VCaP (cell line): ENCODE results near the gene S1PR3.

Source experiments
- H3K27ac ChIP-seq: fragments of 450-650 bp; 2 replicates; pipeline ENCODE4 v1.5.1; 2017
- TF ChIP-seq, protein P1 (sequence below): fragments of 450-650 bp; conservative IDR thresholded peaks from 2 replicates; pipeline ENCODE4 v1.5.1; 2017; ENCODE audit warnings: mild to moderate bottlenecking, moderate library complexity

Gene S1PR3

DNA sequence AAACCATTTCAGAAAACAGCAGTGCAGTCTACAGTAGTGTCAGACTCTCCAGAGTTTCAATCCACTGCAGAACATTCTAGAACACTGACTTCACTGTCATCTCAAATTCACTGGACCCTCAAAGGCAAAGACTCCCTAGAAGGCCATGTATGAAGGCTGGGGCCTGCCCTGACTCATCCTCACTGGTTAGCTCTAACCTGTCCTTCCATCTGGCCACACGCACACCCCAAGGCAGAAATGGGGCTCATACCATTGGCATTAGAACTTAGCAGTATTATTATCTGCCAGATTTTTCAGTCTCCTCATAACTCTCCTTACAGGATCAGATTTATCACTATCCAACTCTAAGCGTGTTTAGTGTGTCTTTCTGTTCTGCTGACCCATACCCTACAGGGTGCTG is 20.4 kb downstream of the S1PR3 start:
- TF ChIP-seq, protein P1, sequence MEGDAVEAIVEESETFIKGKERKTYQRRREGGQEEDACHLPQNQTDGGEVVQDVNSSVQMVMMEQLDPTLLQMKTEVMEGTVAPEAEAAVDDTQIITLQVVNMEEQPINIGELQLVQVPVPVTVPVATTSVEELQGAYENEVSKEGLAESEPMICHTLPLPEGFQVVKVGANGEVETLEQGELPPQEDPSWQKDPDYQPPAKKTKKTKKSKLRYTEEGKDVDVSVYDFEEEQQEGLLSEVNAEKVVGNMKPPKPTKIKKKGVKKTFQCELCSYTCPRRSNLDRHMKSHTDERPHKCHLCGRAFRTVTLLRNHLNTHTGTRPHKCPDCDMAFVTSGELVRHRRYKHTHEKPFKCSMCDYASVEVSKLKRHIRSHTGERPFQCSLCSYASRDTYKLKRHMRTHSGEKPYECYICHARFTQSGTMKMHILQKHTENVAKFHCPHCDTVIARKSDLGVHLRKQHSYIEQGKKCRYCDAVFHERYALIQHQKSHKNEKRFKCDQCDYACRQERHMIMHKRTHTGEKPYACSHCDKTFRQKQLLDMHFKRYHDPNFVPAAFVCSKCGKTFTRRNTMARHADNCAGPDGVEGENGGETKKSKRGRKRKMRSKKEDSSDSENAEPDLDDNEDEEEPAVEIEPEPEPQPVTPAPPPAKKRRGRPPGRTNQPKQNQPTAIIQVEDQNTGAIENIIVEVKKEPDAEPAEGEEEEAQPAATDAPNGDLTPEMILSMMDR, result no peak
- H3K27ac ChIP-seq, result no peak overlapping the region

DNA sequence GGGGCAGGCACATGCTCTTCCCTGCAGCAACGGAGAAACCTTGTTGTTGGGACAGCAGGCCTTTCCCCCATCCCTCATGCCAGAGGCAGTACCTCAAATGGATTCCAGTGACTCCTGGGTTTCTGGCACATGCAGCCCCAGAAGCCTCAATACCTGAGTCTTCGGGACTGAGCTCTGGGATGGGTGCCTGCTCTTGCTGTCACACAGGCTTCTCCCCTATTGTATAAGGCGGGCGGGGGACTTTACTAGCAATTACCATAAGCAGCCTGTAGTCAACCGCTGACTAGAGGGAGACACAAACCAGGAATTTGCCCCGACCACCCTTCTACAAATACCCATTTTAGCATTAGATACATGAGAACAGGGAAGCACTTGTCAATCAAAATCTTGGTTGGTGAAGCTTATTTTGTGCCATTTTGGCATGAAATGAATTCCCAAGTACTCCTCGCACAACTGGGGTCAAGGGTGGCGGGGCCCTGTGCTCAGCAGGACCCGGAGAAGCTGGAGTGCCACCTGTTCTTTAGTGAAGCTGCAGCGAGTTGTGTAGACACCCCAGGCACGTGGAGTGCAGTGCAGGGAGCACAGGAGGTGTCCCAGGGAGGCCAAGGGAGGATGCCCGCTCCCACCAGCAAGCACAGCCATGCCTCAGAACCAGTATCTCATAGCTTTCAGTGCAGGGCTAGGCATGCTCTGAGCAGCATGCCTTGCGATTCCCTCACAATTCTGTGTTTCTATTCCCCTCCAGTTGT is 21.2 kb downstream of the S1PR3 start:
- no peak overlapping the region for H3K27ac ChIP-seq
- TF ChIP-seq, protein P1, result no peak

DNA sequence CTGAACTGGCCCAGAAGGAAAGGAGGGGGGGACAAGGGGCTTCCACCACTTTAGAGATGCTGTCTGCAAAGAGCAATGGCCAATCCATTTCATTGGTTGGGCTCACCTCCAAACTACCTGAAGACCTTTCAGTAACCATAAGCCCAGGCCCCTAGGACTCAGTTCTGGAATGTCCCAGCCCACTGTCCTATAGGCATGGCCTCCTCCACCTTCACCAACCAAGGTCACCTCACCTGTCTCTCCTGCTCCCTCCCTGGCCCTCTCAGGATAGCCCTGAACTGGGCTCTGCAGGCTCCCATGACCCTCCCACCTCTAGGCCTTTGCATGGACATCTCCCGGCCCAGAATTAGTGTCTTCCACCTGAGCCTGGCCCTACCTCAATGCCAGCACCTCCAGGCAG is 22.4 kb downstream of the S1PR3 start:
- no peak overlapping the region for H3K27ac ChIP-seq
- TF ChIP-seq, protein P1, result no peak

DNA sequence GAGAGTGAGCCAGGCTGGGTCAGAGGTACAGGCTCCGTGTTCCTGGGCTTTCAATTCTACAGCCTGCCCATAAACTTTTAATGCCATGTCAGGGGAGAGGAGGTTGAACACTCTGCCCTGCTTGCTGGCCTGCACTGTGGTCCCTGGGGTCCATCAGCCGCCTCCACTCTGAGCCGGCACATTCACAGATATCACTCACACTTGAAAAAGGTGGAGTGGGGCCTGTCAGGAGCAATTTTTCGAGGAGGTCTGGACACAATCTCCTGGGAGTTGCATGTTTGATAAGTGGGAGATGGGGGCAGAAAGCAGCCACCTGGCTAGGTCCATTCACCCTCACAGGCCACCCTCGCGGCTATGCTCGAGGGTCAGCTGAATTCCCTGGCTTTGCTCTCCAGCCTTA is 22.9 kb downstream of the S1PR3 start:
- TF ChIP-seq, protein P1, result no peak
- H3K27ac ChIP-seq, result no peak overlapping the region

DNA sequence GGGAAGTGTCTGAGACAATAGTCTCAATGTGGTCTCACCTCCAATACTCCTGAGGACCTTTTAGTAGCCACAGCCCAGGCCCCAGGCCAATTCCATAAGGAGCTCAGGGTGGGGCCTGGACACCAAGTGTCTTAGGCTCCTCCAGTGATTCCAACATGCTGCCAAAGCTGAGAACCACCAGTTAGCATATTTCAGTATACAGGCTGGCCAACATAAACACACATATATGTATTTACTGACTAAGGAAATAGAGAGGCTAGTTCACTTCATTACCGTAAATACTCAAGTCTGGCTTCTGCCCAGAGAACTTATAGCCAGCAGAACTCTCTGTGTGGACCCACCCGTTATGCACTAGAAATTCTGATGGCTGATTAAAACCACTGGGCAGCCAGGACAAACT is 24.1 kb downstream of the S1PR3 start:
- H3K27ac ChIP-seq, result no peak overlapping the region
- TF ChIP-seq, protein P1, result no peak

DNA sequence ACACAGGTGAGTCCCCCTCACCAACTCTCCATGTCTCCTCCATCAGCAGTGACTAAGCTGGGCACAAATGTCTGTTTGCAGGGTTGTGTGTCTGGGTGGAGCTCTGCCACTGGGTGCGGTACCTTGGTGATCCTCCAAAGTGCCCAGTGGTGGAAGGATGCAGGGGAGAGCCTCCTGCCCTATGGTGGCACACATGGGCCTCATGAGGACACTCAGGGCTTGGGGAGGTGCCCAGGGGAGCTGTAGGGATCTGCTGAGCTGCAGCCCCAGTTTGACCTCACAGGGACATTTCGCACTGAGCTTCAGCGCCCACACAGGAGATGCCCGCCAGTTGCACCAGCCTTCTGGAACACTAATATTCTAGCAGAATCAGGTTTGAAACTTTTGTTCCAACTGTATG is 29.5 kb downstream of the S1PR3 start:
- no peak overlapping the region for H3K27ac ChIP-seq
- TF ChIP-seq, protein P1, result no peak

DNA sequence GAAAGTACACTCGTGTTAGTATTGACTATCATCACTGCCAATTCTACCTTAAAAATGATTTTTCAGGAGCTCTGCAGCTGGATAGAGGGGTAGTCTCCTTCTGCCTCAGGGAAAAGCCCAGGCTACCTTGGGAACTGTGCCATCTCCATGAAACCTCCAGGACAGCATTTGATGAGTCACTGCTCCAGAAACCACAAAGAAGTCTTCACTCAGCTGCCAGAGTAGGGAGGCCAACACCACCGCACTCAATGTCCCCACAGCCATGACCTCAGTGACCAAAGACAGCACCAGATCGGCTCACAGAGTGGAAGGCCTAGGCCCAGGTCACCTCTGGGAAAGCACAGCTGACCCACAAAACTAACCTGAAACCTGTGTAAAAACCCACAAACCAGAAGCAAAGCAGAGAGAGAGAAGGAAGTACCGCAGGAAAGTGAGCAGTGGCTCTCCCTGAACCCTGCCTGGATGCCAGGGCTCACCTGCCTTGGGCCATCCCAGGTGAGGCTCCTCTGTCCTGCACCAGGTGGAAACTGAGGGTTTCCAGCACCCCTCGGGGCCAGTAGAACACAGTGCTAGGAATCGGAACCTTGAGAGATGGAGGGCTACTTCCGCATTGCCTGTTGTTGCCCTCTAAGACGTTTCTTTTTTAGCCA is 30.0 kb downstream of the S1PR3 start:
- TF ChIP-seq, protein P1, result no peak
- H3K27ac ChIP-seq, result no peak overlapping the region
